SH-SY5Y (cell line): ENCODE results near the gene GABPB1.

ENCODE experiments used
- GATA2 ChIP-seq: IDR thresholded peaks from 2 replicates; pipeline ENCODE4 v1.6.1; 2011; ENCODE audit warnings: mild to moderate bottlenecking, low read depth, low read length
- GATA3 ChIP-seq: IDR thresholded peaks from 2 replicates; pipeline ENCODE4 v1.6.1; 2011; ENCODE audit warnings: low read depth, mild to moderate bottlenecking, low read length, moderate library complexity

- TF ChIP-seq GATA2 (no peak), GATA3 (no peak)
These were observed 564 bp upstream of the GABPB1 start for GRCh38 chr15:50355619-50355905.
